GM21717 (cell line): ENCODE results near the gene DSP.

Experiments used
- ATAC-seq: cut with Tn5 transposase; IDR thresholded peaks from one replicate; pipeline ENCODE4 v1.9.1; 2021; ENCODE audit warnings: mild to moderate bottlenecking, moderate library complexity; ENCODE audit not compliant: unreplicated experiment

DSP gene

DNA sequence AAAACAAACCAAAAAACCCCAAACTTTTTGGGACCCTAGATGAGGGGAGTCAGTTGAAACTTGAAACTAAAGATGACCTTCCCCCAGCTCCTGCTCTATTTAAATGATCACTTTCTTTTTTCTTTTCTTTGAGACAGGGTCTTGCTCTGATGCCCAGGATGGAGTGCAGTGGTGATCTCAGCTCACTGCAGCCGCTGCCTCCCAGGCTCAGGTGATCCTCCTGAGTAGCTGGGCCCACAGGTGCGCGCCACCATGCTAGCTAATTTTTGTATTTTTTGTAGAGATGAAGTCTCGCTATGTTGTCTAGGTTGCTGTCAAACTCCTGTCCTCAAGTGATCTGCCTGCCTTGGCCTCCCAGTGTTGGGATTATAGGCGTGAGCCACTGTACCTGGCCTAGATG, 7.3 kb upstream of the DSP start:
- no peak for ATAC-seq

- ATAC-seq: no peak
These were observed 6.0 kb upstream of the DSP start for GRCh38 chr6:7535498-7535897.

GRCh38 chr6:7537565-7538174, 3.8 kb upstream of the DSP start:
- ATAC-seq: no peak

DNA sequence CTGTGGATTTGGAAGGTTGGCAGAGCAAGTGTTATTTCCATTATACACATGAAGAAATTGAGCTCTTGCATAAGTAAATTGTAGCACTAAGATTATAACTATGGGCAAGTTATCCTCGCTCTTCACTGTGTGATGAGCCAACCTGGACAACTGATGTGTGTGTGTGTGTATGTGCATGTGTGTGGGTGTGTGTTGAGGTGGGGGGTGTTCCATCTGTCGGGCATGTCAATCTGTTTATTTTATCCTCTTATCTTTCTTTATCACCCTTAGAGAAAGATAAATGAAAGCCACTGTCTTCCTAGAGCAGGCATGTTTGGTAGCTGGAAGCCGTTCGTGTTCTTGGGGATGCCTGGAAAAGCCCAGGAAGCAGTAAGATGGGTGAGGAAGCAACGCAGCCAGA, 3.0 kb upstream of the DSP start:
- no peak for ATAC-seq

- no peak for ATAC-seq
These were observed 876 bp upstream of the DSP start for GRCh38 chr6:7540595-7540994.

GRCh38 chr6:7542065-7542873, 798 bp downstream of the DSP start:
- ATAC-seq: no peak

GRCh38 chr6:7542874-7543624, 1.6 kb downstream of the DSP start:
- ATAC-seq: no peak

DNA sequence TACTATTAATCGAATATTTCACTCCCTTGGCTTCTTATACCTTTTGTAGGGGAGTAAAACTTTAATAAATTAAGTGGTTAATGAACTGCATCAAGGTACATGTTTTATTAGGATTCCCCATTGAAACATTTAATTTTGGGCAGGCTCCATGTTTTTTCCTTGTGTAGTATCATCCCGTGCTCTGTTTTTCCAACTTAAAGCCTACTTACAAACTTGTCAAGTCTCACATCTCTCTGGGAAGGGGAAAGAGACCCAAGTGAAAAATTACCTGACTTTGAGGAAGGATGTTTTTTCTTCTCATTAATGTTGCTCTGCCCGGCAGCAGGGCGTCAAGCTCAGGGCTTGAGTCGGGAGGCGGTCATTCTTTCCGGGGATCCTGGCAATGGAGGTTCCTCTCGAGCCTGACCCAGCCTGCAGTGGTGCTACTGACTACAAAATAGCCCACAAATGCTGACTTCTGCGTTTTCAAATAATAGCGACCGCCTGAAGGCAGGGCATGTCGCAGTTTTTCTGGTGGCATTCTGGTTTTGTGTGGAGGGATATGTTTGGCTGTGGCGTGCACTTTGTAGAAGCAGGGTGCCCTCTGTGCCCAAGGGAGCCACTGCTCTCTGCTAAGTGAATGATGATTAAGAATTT, 2.4 kb downstream of the DSP start:
- no peak for ATAC-seq

DNA sequence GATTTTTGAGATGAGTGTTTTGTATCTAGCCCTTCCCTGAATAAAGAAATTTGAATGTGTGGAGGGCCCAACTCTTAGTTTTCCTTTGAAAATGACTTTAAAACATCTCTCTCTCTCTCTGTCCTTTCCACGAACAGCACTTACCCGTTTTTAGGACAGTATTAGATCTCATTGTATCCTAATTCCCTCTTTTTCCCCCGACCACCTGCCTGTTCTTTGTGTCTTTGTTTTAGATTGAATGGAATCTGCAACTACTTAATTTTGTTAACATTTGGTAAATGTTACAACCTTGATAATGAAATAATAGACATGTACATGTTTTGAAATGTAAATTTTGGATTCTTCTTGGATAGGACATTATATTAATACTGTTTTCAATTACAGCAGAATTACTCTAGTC, 3.1 kb downstream of the DSP start:
- no peak for ATAC-seq

DNA sequence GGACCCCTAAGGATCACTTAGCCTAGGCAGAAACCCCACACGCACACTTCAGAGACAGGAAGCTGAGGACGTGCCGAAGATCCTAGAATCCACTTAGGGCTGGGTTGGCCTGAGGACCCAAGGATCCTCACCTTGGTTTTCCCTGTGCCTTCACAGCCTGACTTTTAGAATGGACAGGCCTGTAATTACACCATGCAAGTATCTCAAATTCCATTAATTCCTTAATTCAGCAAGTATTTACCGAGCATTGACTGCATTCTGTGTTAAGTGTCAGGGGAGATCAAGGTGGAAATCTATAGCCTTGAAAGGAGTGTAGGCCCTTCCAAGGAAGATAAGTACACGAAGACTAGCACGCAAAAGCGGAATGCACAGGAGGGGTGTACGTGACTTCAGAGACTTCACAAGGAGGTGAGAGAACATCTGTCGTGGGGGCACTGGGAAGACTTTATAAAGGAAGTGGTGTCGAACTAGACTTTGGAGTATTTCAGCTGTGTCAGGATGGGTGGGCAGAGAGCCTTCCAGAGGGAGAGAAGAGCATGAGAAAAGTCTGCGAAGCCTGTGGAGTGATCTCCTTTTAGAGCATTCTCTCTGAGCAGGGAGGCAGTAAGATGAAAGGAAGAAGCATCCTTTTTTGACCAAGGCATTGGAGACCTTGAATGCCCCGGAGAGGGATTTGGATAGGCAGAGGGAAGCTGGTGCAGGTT, 4.0 kb downstream of the DSP start:
- no peak for ATAC-seq

DNA sequence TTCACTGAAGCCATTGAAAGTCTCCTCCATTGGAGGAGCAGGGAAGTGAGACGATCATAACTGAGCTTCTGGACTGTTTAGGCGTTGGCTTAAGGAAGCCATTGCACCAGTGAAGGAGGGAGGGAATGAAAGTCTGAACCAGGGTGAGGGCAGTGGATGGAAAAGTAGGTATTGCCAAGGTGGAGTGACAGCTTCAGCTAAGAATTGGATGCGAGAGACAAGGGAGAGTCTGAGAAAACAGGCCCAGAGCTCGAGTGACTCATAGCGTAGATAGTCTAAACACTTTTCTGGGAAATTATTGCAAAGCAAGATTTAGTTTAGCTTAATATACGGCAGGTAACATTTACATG, 4.5 kb downstream of the DSP start:
- no peak for ATAC-seq

- no peak for ATAC-seq
These were observed 4.9 kb downstream of the DSP start for GRCh38 chr6:7546383-7546782.

- no peak for ATAC-seq
These were observed 5.4 kb downstream of the DSP start for GRCh38 chr6:7546896-7547295.

- no peak for ATAC-seq
These were observed 5.8 kb downstream of the DSP start for GRCh38 chr6:7547315-7547714.

GRCh38 chr6:7550433-7550801, 8.9 kb downstream of the DSP start:
- ATAC-seq: no peak

DNA sequence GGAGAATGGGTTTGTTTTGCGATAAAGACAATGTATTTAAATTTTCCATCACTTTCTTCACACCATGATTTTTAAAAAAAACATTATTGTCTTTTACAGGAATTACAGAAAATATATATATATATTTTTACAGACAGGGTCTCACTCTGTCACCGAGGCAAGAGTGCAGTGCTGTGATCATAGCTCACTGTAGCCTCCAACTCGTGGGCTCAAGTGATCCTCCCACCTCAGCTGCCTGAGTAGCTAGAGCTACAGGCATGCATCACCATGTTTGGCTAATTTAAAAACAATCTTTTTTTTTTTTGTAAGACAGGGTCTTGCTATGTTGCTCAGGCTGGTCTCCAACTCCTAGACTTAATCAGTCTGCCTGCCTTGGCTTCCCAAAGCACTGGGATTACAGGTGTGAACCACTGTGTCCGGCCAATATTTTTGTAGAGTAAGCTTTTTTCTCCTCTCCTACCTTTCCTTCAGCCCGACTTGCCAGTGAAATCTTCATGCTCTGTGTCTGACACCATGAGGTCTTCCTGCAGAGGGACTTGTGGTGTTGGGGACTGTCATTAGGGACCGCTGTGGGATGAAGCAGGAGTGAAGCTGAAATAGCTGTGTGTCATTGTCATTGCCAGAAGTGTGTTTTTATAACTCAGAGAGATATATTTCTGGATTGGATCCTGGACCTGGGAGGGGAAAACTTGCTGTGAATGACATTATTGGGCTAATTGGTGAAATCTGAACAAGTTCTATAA, 13.2 kb downstream of the DSP start:
- no peak for ATAC-seq

DNA sequence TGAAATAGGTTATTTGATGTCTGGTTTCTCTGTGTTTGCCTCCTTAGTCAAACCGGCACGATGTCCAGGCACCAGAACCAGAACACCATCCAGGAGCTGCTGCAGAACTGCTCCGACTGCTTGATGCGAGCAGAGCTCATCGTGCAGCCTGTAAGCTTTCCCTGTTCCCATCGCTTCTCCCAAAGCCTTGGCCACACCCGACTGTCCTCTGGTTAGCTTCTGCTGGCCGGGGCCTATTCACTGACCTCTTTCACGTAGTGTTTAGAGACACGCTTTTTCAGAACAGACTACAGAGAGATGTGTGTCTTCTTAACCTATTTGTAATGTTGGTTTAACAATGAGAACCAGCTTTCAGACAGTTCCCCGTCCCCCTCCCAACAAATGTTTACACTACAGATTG, 14.2 kb downstream of the DSP start:
- no peak for ATAC-seq

DNA sequence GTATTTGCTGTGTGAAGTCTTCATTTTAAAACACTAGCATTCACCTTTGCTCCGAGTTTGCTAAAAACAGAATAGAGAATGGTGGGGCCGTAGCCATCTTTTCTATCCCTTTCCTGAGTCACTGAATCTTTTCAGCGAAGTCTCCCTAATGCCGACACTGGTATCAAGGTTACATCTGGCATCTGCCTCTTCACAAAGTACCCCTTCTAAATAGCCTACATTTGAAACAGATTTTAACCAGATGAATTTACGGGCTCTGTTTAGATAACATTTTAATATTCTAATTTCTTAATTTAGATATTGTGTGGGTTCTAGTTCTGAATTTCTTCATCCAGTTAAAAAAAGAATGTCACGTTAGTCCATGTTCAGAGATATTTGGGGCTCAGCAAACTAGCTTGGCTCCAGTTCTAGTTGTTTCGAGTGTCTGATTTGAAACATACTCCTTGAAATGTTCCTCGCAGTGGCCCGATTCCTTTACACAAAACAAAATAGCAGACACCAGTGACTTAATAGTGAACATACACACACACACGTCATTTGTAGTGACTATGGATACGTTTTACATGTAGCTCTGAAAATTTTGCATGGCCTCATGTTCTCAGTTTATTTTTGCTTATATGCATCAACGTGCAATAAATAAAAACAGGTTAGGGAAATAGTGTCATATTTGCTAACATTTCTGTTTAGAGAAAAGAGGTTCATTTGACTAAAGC, 15.1 kb downstream of the DSP start:
- ATAC-seq: no peak

DNA sequence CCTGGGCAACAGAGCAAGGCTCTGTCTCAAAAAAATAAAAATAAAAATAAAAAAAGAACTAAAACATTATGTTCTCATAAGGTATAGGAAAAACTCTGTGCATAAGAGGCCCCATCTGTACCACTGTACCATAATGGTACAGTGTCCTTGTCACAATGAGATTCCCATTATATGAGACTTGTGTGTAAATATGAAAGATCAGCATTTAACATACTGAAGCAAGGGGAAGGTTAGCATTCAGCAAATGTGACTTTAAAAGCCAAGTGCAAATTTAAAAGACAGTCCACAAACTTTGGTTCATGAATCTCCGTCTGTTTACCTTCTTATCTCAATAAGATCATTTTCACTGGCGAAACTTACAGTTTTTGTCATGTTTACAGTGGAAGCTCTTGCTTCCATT, 16.2 kb downstream of the DSP start:
- ATAC-seq: no peak

DNA sequence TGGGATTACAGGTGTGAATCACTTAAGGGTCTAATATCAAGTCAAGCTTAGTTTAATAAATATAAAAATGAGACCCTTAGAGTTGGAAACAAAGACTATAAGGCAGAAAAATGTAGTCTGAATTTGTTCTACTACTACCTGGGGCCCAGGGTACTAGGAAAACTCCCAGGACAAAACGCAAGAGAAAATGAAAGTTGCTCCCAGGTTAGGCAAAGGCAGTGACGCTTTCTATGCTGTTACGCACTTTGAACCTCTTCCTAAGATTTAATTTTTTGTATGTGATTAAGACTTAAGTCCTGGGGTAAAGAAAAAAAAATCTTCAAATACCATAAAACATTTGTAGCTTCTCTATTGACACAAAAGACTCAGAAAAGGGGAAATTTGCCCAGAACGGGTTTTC, 17.3 kb downstream of the DSP start:
- no peak for ATAC-seq
